HEK293 (cell line): ENCODE measurements around the gene CCT3.
A peak's percentile ranks its signal among the peaks of the same experiment; 100 is the strongest.

Source experiments
- AEBP2 ChIP-seq: fragments of 450-650 bp; formaldehyde crosslinking; IDR thresholded peaks from 2 replicates; pipeline ENCODE4 v1.5.1; 2016; ENCODE audit warnings: missing biosample characterization, missing genetic modification characterization, borderline replicate concordance
- ATF2 ChIP-seq: fragments of 450-650 bp; formaldehyde crosslinking; IDR thresholded peaks from 2 replicates; pipeline ENCODE4 v1.5.1; 2016; ENCODE audit warnings: missing biosample characterization, missing genetic modification characterization, low read depth
- INSM2 ChIP-seq: fragments of 450-650 bp; formaldehyde crosslinking; IDR thresholded peaks from 2 replicates; pipeline ENCODE4 v1.5.1; 2016; ENCODE audit warnings: missing biosample characterization, missing genetic modification characterization
- OSR2 ChIP-seq: fragments of 450-650 bp; formaldehyde crosslinking; IDR thresholded peaks from 2 replicates; pipeline ENCODE4 v1.5.1; 2016; ENCODE audit warnings: missing biosample characterization, missing genetic modification characterization
- PATZ1 ChIP-seq: fragments of 450-650 bp; formaldehyde crosslinking; IDR thresholded peaks from 2 replicates; pipeline ENCODE4 v1.5.1; 2016; ENCODE audit warnings: missing biosample characterization, missing genetic modification characterization
- PRDM10 ChIP-seq: fragments of 450-650 bp; formaldehyde crosslinking; IDR thresholded peaks from 2 replicates; pipeline ENCODE4 v1.5.1; 2016; ENCODE audit warnings: missing biosample characterization, missing genetic modification characterization
- PRDM6 ChIP-seq: fragments of 450-650 bp; formaldehyde crosslinking; IDR thresholded peaks from 2 replicates; pipeline ENCODE4 v1.5.1; 2017; ENCODE audit warnings: missing biosample characterization, missing genetic modification characterization
- SCRT2 ChIP-seq: fragments of 450-650 bp; formaldehyde crosslinking; IDR thresholded peaks from 2 replicates; pipeline ENCODE4 v1.5.1; 2016; ENCODE audit warnings: missing biosample characterization, missing genetic modification characterization
- SP3 ChIP-seq: fragments of 450-650 bp; formaldehyde crosslinking; IDR thresholded peaks from 2 replicates; pipeline ENCODE4 v1.5.1; 2016; ENCODE audit warnings: missing biosample characterization, missing genetic modification characterization
- SP7 ChIP-seq: fragments of 450-650 bp; formaldehyde crosslinking; IDR thresholded peaks from 2 replicates; pipeline ENCODE4 v1.5.1; 2016; ENCODE audit warnings: missing biosample characterization, missing genetic modification characterization
- TSHZ1 ChIP-seq: fragments of 450-650 bp; formaldehyde crosslinking; IDR thresholded peaks from 2 replicates; pipeline ENCODE4 v1.5.1; 2016; ENCODE audit warnings: missing biosample characterization, missing genetic modification characterization, borderline replicate concordance
- YY2 ChIP-seq: fragments of 450-650 bp; formaldehyde crosslinking; IDR thresholded peaks from 2 replicates; pipeline ENCODE4 v1.5.1; 2016; ENCODE audit warnings: missing biosample characterization, missing genetic modification characterization
- ZFP41 ChIP-seq: fragments of 450-650 bp; formaldehyde crosslinking; IDR thresholded peaks from 2 replicates; pipeline ENCODE4 v1.5.1; 2016; ENCODE audit warnings: missing biosample characterization, missing genetic modification characterization, borderline replicate concordance
- ZNF169 ChIP-seq: fragments of 450-650 bp; formaldehyde crosslinking; IDR thresholded peaks from 2 replicates; pipeline ENCODE4 v1.5.1; 2016; ENCODE audit warnings: missing biosample characterization, missing genetic modification characterization
- ZNF366 ChIP-seq: fragments of 450-650 bp; formaldehyde crosslinking; conservative IDR thresholded peaks from 2 replicates; pipeline ENCODE4 v1.5.1; 2016; ENCODE audit warnings: missing biosample characterization, missing genetic modification characterization
- ZNF394 ChIP-seq: fragments of 450-650 bp; formaldehyde crosslinking; IDR thresholded peaks from 2 replicates; pipeline ENCODE4 v1.5.1; 2016; ENCODE audit warnings: missing biosample characterization, missing genetic modification characterization, mild to moderate bottlenecking, moderate library complexity, borderline replicate concordance
- ZNF398 ChIP-seq: fragments of 450-650 bp; formaldehyde crosslinking; IDR thresholded peaks from 2 replicates; pipeline ENCODE4 v1.5.1; 2017; ENCODE audit warnings: missing biosample characterization, missing genetic modification characterization
- ZNF600 ChIP-seq: fragments of 450-650 bp; formaldehyde crosslinking; IDR thresholded peaks from 2 replicates; pipeline ENCODE4 v1.5.1; 2016; ENCODE audit warnings: missing biosample characterization, missing genetic modification characterization
- ZSCAN23 ChIP-seq: fragments of 450-650 bp; formaldehyde crosslinking; IDR thresholded peaks from 2 replicates; pipeline ENCODE4 v1.5.1; 2016; ENCODE audit warnings: missing biosample characterization, missing genetic modification characterization

The CCT3 gene

GRCh38 chr1:156338180-156338976 lies at the start of gene CCT3, which contains the start of gene TSACC (continued):
- TF ChIP-seq ZNF398 (no peak), ZNF600 (tag by site-specific recombination) (peak; percentile 24; the same call in 1 of the 2 replicates), ZSCAN23 (0 out of 2 replicates have a peak, but pooled peaks have one; percentile 63), SP7 (tag by site-specific recombination) (peak; percentile 52), PRDM6 (tag by site-specific recombination) (no peak), OSR2 (tag by site-specific recombination) (peak; percentile 76), INSM2 (tag by site-specific recombination) (no peak), PRDM10 (tag by site-specific recombination) (peak; percentile 43), AEBP2 (tag by site-specific recombination) (no peak), ZFP41 (no peak), ATF2 (tag by site-specific recombination) (no peak), ZNF394 (tag by site-specific recombination) (peak; percentile 86), SP3 (tag by site-specific recombination) (peak; percentile 83), ZNF169 (tag by site-specific recombination) (no peak), YY2 (peak; percentile 80), PATZ1 (tag by site-specific recombination) (no peak; the same call in none of the 2 replicates), ZNF366 (peak; percentile 96), SCRT2 (tag by site-specific recombination) (peak; percentile 100), TSHZ1 (no peak)
